Ovary (tissue), 9 donors: Measurements from ENCODE around the gene AP2A2. TPM values are rescaled to one million over a fixed set of nuclear protein-coding genes. Genes with fewer than 3 reads are reported as not detected.
"Not testable (repeated sequence)": the region's sequence is repeated elsewhere in the genome, so short reads cannot be mapped to it uniquely, and the experiment has no call there.

Experiments used
- DNase-seq, 5 donors: peaks; one replicate each; pipeline ENCODE4 v3.0.0-alpha.2; 2019 to 2020
- H3K27ac ChIP-seq, 2 donors: fragments of 200-600 bp; one replicate each; pipeline versions ENCODE4 v1.5.1 to v1.8.0; 2019 to 2022
- H3K27me3 ChIP-seq: fragments of 200-600 bp; one replicate; pipeline ENCODE4 v1.8.0; 2022
- H3K36me3 ChIP-seq: fragments of 200-600 bp; sonication (generic); one replicate; pipeline ENCODE4 v1.5.1; 2019
- H3K4me1 ChIP-seq: one replicate; pipeline ENCODE4 v1.8.1; 2013; ENCODE audit warnings: mild to moderate bottlenecking, moderate library complexity; ENCODE audit not compliant: insufficient read depth
- H3K4me3 ChIP-seq: fragments of 200-600 bp; sonication (generic); one replicate; pipeline ENCODE4 v1.5.1; 2017
- H3K9me3 ChIP-seq, 2 donors: fragments of 200-600 bp in 1 of 2; sonication (generic) in 1 of 2; one replicate each; pipeline versions ENCODE4 v1.5.1 to v1.8.1; 2013 to 2019; ENCODE audit warnings: mild to moderate bottlenecking in 1 of 2, moderate library complexity in 1 of 2
- EP300 ChIP-seq: sonication (generic); formaldehyde crosslinking; IDR thresholded peaks from one replicate; pipeline ENCODE4 v1.6.1; 2017; ENCODE audit warnings: antibody characterized with exemption
- POLR2A ChIP-seq: fragments of 450-650 bp; IDR thresholded peaks from one replicate; pipeline ENCODE4 v1.6.1; 2017; ENCODE audit warnings: antibody characterized with exemption, mild to moderate bottlenecking, moderate library complexity
- WGBS, 3 donors: extraction: QIAGEN DNeasy Blood & Tissue Kit in 1 of 3; methylation state at CpG; one replicate each; pipeline versions ENCODE4 v1.1.5 to v1.1.7; 2013 to 2017; 5-methylcytosine and 5-hydroxymethylcytosine counted together
- intact Hi-C, 4 donors: fragments of 100-400 bp; cut with DNase I; formaldehyde crosslinking; loops; one replicate each; pipeline versions ENCODE4 v1.11.0 to v1.15.1; 2022 to 2023
- polyA plus RNA-seq, 2 donors: library from polyadenylated mRNA; stranded (reverse); fragments of 200-250 nt in 1 of 2; fragments of 350-450 nt in 1 of 2; fragmentation: Illumina TruSeq in 1 of 2; extraction: RNeasy Lipid Tissue Mini Kit (QIAGEN cat#74804) in 1 of 2; gene quantifications; one replicate each; pipeline ENCODE4 v1.2.3, GENCODE V29; 2013 to 2014
- total RNA-seq, 7 donors: library from RNA; depleted of rRNA in 2 of 7; stranded (reverse); fragments of >200 nt in 2 of 7; fragmentation: NEBNext Ultra II Directional in 3 of 7; extraction: Animal tissue kit (Norgen Biotek cat#: 25700) in 3 of 7; gene quantifications; one replicate each; pipeline versions ENCODE4 v1.1.0 to v1.2.4, GENCODE V29; 2016 to 2023
- TF ChIP-seq, protein P1 (sequence below), 3 donors: fragments of 450-650 bp in 2 of 3; fragments of 200-600 bp in 1 of 3; IDR thresholded peaks; one replicate each; pipeline versions ENCODE4 v1.5.1 to v1.8.0; 2016 to 2022; ENCODE audit warnings: antibody characterized with exemption in 3 of 3, mild to moderate bottlenecking in 1 of 3
- donor health status: DM: no; HTN: no; CAD: no; lungs with moderate emphysema.
- donor health status: DM: no; HTN: no; CAD: no.
- donor health status: Bipolar disorder and iron deficiency.
- donor health status: DM: yes; HTN: yes; CAD: no.
- donor health status: DM: no; HTN: no; CAD: no.
- donor health status: DM: yes; HTN: yes; CAD: no.

Gene AP2A2
- total and polyA plus RNA-seq, 9 donors, result 27.7 to 151 (median 54.0) TPM

DNA sequence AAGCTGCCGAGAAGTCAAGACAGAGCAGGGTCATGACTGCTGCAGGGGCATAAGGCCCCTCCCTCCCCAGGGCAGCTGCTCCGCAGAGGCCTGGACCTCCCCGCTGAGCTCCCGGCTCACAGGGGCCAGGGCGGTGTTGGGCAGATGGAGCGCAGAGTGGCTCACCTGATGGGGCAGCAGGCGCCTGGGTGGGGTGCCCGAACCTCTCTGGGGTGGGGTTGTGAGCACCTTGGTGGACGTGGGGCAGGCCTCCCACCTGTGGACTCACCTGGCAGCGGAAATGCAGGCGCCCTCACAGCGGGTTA is 87.9 kb downstream of the AP2A2 start:
- H3K36me3 ChIP-seq, result no peaks in the 10 kb centered on the region
- H3K4me1 ChIP-seq, result no peaks in the 10 kb centered on the region
- no peaks in the 10 kb centered on the region for H3K27me3 ChIP-seq
- WGBS, 3 donors, result 90 to 97% (median 95%) methylated on average over 11 to 12 of the region's 12 CpGs
- H3K27ac ChIP-seq, result no peak overlapping the region
- DNase-seq, result no peak
- no peak overlapping the region for H3K4me3 ChIP-seq
- intact Hi-C loops, result no loop called here
- H3K9me3 ChIP-seq, result no peaks in the 10 kb centered on the region
- TF ChIP-seq POLR2A (no peak), EP300 (no peak)
- TF ChIP-seq, protein P1, sequence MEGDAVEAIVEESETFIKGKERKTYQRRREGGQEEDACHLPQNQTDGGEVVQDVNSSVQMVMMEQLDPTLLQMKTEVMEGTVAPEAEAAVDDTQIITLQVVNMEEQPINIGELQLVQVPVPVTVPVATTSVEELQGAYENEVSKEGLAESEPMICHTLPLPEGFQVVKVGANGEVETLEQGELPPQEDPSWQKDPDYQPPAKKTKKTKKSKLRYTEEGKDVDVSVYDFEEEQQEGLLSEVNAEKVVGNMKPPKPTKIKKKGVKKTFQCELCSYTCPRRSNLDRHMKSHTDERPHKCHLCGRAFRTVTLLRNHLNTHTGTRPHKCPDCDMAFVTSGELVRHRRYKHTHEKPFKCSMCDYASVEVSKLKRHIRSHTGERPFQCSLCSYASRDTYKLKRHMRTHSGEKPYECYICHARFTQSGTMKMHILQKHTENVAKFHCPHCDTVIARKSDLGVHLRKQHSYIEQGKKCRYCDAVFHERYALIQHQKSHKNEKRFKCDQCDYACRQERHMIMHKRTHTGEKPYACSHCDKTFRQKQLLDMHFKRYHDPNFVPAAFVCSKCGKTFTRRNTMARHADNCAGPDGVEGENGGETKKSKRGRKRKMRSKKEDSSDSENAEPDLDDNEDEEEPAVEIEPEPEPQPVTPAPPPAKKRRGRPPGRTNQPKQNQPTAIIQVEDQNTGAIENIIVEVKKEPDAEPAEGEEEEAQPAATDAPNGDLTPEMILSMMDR (IDR thresholded peaks at IDR 0.05), result no peak

DNA sequence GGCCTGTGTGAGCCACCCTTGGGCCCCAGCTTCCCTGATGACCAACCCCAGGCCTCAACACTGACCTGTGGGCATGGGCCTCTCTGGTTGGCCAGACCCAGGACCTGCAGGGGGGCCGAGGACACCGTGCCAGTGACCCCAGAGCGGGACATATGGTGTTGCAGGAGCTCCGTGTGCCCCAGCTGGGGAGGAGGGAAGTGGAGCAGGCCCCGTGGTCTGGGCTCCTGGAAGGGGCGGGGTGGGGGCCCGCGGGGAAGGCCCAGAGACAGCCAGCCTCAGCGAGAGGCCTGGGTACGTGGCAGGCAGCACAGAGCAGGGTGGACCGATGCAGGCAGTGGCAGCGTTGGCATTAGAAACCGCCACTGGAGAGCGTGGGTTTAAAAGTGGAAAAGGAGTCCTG is 88.6 kb downstream of the AP2A2 start:
- no peak for TF ChIP-seq POLR2A
- TF ChIP-seq EP300, result no peak
- TF ChIP-seq, protein P1 (IDR thresholded peaks at IDR 0.05), result no peak
- H3K9me3 ChIP-seq, result no peaks in the 10 kb centered on the region
- no peak overlapping the region for H3K4me3 ChIP-seq
- no peaks in the 10 kb centered on the region for H3K36me3 ChIP-seq
- H3K27me3 ChIP-seq, result no peaks in the 10 kb centered on the region
- WGBS, 3 donors, result 86 to 89% (median 88%) methylated on average over 13 to 14 of the region's 14 CpGs
- H3K27ac ChIP-seq, result no peak overlapping the region
- DNase-seq, result no peak
- no peaks in the 10 kb centered on the region for H3K4me1 ChIP-seq
- intact Hi-C loops, result no loop called here

DNA sequence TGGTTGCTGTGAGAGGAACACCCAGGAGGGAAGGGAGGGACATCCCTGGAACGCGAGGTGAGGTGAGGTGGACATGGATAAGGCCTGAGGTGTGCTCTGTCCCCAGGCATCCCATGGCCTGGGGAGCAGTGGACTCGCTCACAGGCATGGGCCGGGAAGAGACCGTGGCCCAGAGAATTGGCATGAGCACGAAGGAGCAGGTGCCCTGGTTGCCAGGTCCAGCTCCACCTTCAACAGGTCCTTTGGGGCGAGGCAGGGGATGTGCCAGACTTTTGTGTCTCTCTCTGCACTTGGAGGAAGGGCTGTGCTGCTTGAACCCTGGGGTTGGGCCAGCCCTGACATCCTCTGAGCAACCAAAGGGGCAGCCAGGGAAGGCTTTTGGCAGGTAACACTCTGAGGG is 89.4 kb downstream of the AP2A2 start:
- TF ChIP-seq EP300 (no peak), POLR2A (no peak)
- TF ChIP-seq, protein P1 (IDR thresholded peaks at IDR 0.05), result no peak
- Histone ChIP-seq H3K4me3 (no peak overlapping the region), H3K27me3 (no peaks in the 10 kb centered on the region), H3K27ac (no peak overlapping the region), H3K4me1 (no peaks in the 10 kb centered on the region), H3K9me3 (no peaks in the 10 kb centered on the region), H3K36me3 (no peaks in the 10 kb centered on the region)
- WGBS, 3 donors, result 87 to 95% (median 94%) methylated on average over 7 of the region's 7 CpGs
- intact Hi-C loops, result no loop called here
- DNase-seq, result no peak

DNA sequence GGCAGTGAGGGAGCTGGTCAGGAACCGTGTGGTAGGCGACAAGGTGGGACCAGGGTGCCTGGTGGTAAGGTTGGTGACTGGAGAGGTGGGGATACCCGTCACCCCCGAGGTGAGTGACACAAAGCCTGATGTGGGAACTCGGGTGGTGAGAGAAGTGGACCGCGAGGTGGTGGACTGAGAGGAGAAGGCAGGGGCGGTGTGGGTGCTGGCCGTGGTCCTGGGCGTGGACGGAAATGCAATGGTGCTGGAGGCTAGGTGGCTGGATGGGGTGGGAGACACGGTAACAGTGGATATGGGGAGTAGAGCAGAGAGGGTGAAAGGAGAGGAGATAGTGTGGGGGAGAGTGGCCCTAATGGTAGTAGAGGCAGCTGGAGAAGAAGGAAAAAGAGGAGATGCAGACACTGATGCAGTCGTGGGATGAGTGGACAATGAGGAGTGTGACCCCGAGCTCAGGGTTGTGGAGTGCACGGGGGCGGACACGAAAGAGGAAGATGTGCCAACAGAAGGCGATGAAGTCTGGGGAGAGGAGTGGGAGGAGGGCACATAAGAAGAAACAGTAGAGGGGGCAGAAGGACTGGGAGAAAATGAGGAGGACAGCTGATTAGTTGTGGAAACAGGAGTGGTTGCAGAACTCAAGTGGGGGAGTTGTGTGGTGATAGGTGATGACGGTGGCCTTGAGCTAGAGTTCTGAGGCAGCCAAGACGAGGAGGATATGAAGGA is 90.3 kb downstream of the AP2A2 start:
- intact Hi-C loops, result no loop called here
- TF ChIP-seq POLR2A (no peak), EP300 (no peak)
- TF ChIP-seq, protein P1 (IDR thresholded peaks at IDR 0.05), result no peak
- H3K4me1 ChIP-seq, result no peaks in the 10 kb centered on the region
- H3K27ac ChIP-seq, result no peak overlapping the region
- WGBS, 3 donors, result 44 to 50% (median 48%) methylated on average over 20 of the region's 20 CpGs
- no peak overlapping the region for H3K4me3 ChIP-seq
- no peaks in the 10 kb centered on the region for H3K36me3 ChIP-seq
- DNase-seq, result no peak
- H3K27me3 ChIP-seq, result no peaks in the 10 kb centered on the region
- H3K9me3 ChIP-seq, result no peaks in the 10 kb centered on the region

DNA sequence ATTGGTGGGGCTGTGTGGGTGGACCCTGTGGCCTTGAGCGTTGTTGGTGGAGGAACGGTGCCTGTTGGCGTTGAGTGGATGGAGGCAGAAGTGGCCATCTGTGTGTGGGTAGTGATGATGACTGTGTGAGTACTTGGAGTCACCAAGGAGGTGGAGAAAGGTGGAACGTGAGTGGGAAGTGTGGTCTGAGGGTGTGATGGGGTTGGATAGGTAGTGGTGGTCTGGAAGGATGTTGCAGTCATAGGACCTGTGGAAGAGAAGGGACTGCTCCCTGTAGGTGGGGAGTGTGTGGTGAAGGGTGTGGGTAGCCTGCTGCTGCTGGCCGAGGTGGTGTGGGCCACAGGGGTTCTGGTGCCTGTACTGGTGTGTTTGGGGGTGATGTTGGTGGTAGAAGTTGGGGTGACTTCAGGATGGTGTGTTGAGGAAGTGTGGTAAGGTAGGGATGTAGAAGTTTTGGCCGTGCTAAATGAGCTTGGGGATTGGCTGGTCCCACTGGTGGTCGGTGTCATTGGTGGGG is 91.0 kb downstream of the AP2A2 start:
- H3K4me1 ChIP-seq, H3K36me3 ChIP-seq, DNase-seq, H3K4me3 ChIP-seq, H3K9me3 ChIP-seq, intact Hi-C loops, H3K27ac ChIP-seq, H3K27me3 ChIP-seq: not testable (repeated sequence)
- WGBS, 3 donors, result 61 to 63% (median 63%) methylated on average over 7 of the region's 7 CpGs
